HL-60 (cell line): Measurements from ENCODE around the gene COL18A1.

Experiments used
- DNase-seq, 2 experiments: peaks; one replicate each; pipeline ENCODE4 v3.0.0-alpha.2; 2010 to 2020; ENCODE audit warnings: low read depth in 1 of 2, low spot score in 1 of 2
- H3K27ac ChIP-seq: fragments of 250-450 bp; sonication (Bioruptor Pico); replicated peaks from 2 replicates; pipeline ENCODE4 v1.5.1; 2020; ENCODE audit warnings: mild to moderate bottlenecking, moderate library complexity
- H3K27me3 ChIP-seq: fragments of 250-450 bp; sonication (Bioruptor Pico); 2 replicates; pipeline ENCODE4 v1.5.1; 2021; ENCODE audit warnings: mild to moderate bottlenecking, moderate library complexity; ENCODE audit not compliant: insufficient read depth, poor library complexity, severe bottlenecking
- H3K4me3 ChIP-seq: replicated peaks from 2 replicates; pipeline ENCODE4 v1.5.1; 2011; ENCODE audit warnings: mild to moderate bottlenecking, control low read depth, low read length; ENCODE audit not compliant: insufficient read depth
- CTCF ChIP-seq: IDR thresholded peaks from one replicate; pipeline ENCODE4 v1.5.1; 2011; ENCODE audit warnings: low read length, control low read depth, inconsistent platforms; ENCODE audit not compliant: insufficient read depth
- GABPA ChIP-seq: IDR thresholded peaks from 2 replicates; pipeline ENCODE4 v1.6.1; 2012; ENCODE audit warnings: low read depth
- POLR2AphosphoS5 ChIP-seq: IDR thresholded peaks from 2 replicates; pipeline ENCODE4 v1.6.1; 2012; ENCODE audit warnings: low read depth
- REST ChIP-seq: IDR thresholded peaks from 2 replicates; pipeline ENCODE4 v1.6.1; 2012; ENCODE audit warnings: low read depth; ENCODE audit not compliant: insufficient replicate concordance
- SPI1 ChIP-seq: IDR thresholded peaks from 2 replicates; pipeline ENCODE4 v1.6.1; 2012; ENCODE audit warnings: low read depth, mild to moderate bottlenecking, borderline replicate concordance

COL18A1 gene

GRCh38 chr21:45473496-45474322, 68.7 kb downstream of the COL18A1 start:
- Histone ChIP-seq H3K27me3 (no peaks in the 10 kb centered on the region), H3K27ac (no peak overlapping the region), H3K4me3 (no peak overlapping the region)
- TF ChIP-seq SPI1 (no peak), REST (no peak)
- DNase-seq, result no peak

GRCh38 chr21:45474323-45474950, 69.5 kb downstream of the COL18A1 start:
- Histone ChIP-seq H3K4me3 (no peak overlapping the region), H3K27me3 (no peaks in the 10 kb centered on the region), H3K27ac (no peak overlapping the region)
- no peak for TF ChIP-seq CTCF
- TF ChIP-seq POLR2AphosphoS5, result no peak
- no peak for TF ChIP-seq SPI1
- no peak for TF ChIP-seq REST
- no peak for DNase-seq

- no peak overlapping the region for H3K27ac ChIP-seq
- H3K4me3 ChIP-seq, result no peak overlapping the region
- no peak for DNase-seq
- no peaks in the 10 kb centered on the region for H3K27me3 ChIP-seq
- no peak for TF ChIP-seq CTCF
- no peak for TF ChIP-seq GABPA
- no peak for TF ChIP-seq POLR2AphosphoS5
- no peak for TF ChIP-seq SPI1
- TF ChIP-seq REST, result no peak
Measured at GRCh38 chr21:45475004-45475685, 70.2 kb downstream of the COL18A1 start.
